ENCODE results near the gene TBCCD1. TPM values are rescaled to one million over a fixed set of nuclear protein-coding genes. Genes with fewer than 3 reads are reported as not detected.

TBCCD1 gene
- total and polyA plus RNA-seq, 2 experiments from 2014 or later = 5.8 to 16.7 TPM

DNA sequence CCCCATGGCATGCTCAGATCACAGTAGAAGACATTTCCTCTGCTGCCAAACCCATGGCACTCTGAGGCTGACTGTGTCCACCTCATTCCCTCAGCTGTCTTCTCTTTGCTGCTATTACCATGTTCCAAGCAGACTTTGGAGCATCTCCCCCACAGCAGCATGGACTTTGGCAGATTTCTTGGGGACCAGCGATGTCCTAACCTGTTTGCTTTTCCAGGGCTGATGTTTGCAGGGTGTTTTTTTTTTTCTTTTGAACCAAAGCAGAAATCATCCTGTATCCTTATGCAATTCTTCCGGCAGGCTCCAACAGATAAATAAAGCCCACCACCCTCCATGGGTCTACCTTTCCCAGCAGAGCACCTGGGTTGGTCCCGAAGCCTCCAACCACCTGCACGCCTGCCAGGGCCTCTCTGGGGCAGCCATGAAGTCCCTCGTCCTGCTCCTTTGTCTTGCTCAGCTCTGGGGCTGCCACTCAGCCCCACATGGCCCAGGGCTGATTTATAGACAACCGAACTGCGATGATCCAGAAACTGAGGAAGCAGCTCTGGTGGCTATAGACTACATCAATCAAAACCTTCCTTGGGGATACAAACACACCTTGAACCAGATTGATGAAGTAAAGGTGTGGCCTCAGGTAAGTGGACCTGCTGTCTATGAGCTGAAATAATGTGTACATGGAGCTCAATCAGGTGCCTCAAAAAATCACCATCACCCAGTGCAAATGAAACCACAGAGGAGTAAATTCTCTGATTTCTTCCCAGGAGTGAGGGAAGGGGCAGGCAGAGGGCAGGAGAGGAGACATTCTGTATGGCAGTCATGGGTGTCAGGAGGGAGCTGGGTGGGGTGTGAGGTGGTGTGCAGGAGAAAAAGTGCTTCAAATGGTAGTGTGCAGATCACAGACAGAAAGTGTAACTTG, 45.8 kb upstream of the TBCCD1 start, which contains the start of gene AHSG:
Gene AHSG (plus strand): TSS at position 340 of the 916 bp plus-strand sequence. CDS start 82 bp downstream, at position 422.
- ATAC-seq (no peak), DNase-seq (ENCODE audit: low spot score) (no peak)
- Histone ChIP-seq H3K4me2 (no peak within 1 kb of the TSS), H3F3A (replicated peaks; ENCODE audit: low read depth) (no peaks in the 10 kb centered on the region), H4K20me1 (replicated peaks; ENCODE audit: insufficient read depth) (no peaks in the 10 kb centered on the region), H3K9me2 (ENCODE audit: insufficient read depth) (no peaks in the 10 kb centered on the region), H3K4me3 (no peak within 1 kb of the TSS), H2AFZ (no peak within 1 kb of the TSS), H3K36me3 (ENCODE audit: insufficient read depth) (no peaks in the 10 kb centered on the region), H3K27me3 (ENCODE audit: insufficient read depth) (peaks cover 5% of the 10 kb centered on the region; the same call in 1 of the 2 replicates), H3K79me2 (replicated peaks; ENCODE audit: insufficient read depth) (no peaks in the 10 kb centered on the region), H3K4me1 (ENCODE audit: insufficient read depth) (peaks cover 11% of the 10 kb centered on the region), H3K27ac (ENCODE audit: low read depth) (no peak within 1 kb of the TSS)
- TF ChIP-seq EZH2 (IDR thresholded peaks at IDR 0.05; ENCODE audit: low read depth, unreplicated experiment) (no peak), CREB1 (CRISPR knock-in tag; IDR thresholded peaks at IDR 0.05; ENCODE audit: low read depth) (no peak)
- TF ChIP-seq, protein P1, sequence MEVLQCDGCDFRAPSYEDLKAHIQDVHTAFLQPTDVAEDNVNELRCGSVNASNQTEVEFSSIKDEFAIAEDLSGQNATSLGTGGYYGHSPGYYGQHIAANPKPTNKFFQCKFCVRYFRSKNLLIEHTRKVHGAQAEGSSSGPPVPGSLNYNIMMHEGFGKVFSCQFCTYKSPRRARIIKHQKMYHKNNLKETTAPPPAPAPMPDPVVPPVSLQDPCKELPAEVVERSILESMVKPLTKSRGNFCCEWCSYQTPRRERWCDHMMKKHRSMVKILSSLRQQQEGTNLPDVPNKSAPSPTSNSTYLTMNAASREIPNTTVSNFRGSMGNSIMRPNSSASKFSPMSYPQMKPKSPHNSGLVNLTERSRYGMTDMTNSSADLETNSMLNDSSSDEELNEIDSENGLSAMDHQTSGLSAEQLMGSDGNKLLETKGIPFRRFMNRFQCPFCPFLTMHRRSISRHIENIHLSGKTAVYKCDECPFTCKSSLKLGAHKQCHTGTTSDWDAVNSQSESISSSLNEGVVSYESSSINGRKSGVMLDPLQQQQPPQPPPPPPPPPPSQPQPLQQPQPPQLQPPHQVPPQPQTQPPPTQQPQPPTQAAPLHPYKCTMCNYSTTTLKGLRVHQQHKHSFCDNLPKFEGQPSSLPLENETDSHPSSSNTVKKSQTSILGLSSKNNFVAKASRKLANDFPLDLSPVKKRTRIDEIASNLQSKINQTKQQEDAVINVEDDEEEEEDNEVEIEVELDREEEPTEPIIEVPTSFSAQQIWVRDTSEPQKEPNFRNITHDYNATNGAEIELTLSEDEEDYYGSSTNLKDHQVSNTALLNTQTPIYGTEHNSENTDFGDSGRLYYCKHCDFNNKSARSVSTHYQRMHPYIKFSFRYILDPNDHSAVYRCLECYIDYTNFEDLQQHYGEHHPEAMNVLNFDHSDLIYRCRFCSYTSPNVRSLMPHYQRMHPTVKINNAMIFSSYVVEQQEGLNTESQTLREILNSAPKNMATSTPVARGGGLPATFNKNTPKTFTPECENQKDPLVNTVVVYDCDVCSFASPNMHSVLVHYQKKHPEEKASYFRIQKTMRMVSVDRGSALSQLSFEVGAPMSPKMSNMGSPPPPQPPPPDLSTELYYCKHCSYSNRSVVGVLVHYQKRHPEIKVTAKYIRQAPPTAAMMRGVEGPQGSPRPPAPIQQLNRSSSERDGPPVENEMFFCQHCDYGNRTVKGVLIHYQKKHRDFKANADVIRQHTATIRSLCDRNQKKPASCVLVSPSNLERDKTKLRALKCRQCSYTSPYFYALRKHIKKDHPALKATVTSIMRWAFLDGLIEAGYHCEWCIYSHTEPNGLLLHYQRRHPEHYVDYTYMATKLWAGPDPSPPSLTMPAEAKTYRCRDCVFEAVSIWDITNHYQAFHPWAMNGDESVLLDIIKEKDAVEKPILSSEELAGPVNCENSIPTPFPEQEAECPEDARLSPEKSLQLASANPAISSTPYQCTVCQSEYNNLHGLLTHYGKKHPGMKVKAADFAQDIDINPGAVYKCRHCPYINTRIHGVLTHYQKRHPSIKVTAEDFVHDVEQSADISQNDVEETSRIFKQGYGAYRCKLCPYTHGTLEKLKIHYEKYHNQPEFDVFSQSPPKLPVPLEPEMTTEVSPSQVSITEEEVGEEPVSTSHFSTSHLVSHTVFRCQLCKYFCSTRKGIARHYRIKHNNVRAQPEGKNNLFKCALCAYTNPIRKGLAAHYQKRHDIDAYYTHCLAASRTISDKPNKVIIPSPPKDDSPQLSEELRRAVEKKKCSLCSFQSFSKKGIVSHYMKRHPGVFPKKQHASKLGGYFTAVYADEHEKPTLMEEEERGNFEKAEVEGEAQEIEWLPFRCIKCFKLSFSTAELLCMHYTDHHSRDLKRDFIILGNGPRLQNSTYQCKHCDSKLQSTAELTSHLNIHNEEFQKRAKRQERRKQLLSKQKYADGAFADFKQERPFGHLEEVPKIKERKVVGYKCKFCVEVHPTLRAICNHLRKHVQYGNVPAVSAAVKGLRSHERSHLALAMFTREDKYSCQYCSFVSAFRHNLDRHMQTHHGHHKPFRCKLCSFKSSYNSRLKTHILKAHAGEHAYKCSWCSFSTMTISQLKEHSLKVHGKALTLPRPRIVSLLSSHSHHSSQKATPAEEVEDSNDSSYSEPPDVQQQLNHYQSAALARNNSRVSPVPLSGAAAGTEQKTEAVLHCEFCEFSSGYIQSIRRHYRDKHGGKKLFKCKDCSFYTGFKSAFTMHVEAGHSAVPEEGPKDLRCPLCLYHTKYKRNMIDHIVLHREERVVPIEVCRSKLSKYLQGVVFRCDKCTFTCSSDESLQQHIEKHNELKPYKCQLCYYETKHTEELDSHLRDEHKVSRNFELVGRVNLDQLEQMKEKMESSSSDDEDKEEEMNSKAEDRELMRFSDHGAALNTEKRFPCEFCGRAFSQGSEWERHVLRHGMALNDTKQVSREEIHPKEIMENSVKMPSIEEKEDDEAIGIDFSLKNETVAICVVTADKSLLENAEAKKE (CRISPR knock-in tag; IDR thresholded peaks at IDR 0.05) = no peak
- H3K36me3 Mint-ChIP-seq (ENCODE audit: low read depth) = no peaks in the 10 kb centered on the region
- peaks cover 10% of the 10 kb centered on the region for H3K27me3 Mint-ChIP-seq (ENCODE audit: insufficient read depth, low read depth, poor library complexity)
- no peak within 1 kb of the TSS for H3K4me3 Mint-ChIP-seq
- H3K9me3 Mint-ChIP-seq = peaks cover 3% of the 10 kb centered on the region; the same call in 1 of the 3 replicates
- peaks cover 13% of the 10 kb centered on the region for H3K4me1 Mint-ChIP-seq
- H3K27ac Mint-ChIP-seq = no peak within 1 kb of the TSS

DNA sequence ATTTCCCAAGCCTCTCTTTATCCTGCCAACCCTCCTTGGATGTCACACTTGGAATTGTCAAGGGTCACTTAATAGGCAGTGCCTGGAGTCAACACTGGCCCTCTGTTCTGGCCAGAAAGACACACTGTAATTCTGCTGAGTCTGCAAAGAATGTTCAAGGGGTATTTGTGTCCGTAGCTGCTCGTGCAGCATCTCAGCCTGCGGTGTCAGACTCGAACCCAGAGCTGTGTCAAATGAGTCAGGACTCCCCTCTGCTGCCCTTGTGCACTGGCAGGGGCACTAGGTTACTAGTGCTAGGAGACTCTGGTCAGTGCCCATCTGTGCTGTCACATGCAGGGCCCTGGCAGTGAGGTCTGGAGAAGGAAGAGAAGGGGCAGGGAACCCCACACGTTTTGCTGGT, 44.9 kb upstream of the TBCCD1 start:
- H3K4me3 ChIP-seq = no peak overlapping the region
- no peaks in the 10 kb centered on the region for H3K36me3 Mint-ChIP-seq (ENCODE audit: low read depth)
- no peak overlapping the region for H3K4me3 Mint-ChIP-seq
- H3K27ac ChIP-seq (ENCODE audit: low read depth) = no peak overlapping the region
- H3F3A ChIP-seq (replicated peaks; ENCODE audit: low read depth) = no peaks in the 10 kb centered on the region
- H3K4me1 Mint-ChIP-seq = peaks cover 7% of the 10 kb centered on the region
- H3K4me2 ChIP-seq = no peak overlapping the region
- peaks cover 6% of the 10 kb centered on the region; the same call in 1 of the 2 replicates for H3K4me1 ChIP-seq (ENCODE audit: insufficient read depth)
- no peaks in the 10 kb centered on the region for H3K9me2 ChIP-seq (ENCODE audit: insufficient read depth)
- H3K9me3 Mint-ChIP-seq = peaks cover 3% of the 10 kb centered on the region; the same call in 1 of the 3 replicates
- H3K79me2 ChIP-seq (replicated peaks; ENCODE audit: insufficient read depth) = no peaks in the 10 kb centered on the region
- no peak overlapping the region for H2AFZ ChIP-seq
- ATAC-seq = no peak
- no peaks in the 10 kb centered on the region for H3K27me3 ChIP-seq (ENCODE audit: insufficient read depth)
- peaks cover 6% of the 10 kb centered on the region for H3K27me3 Mint-ChIP-seq (ENCODE audit: insufficient read depth, low read depth, poor library complexity)
- no peak overlapping the region for H3K27ac Mint-ChIP-seq
- H4K20me1 ChIP-seq (replicated peaks; ENCODE audit: insufficient read depth) = no peaks in the 10 kb centered on the region
- H3K36me3 ChIP-seq (ENCODE audit: insufficient read depth) = no peaks in the 10 kb centered on the region
- DNase-seq (ENCODE audit: low spot score) = no peak
- TF ChIP-seq ZNF114 (CRISPR knock-in tag; IDR thresholded peaks at IDR 0.05) = no peak
- TF ChIP-seq EZH2phosphoT487 (IDR thresholded peaks at IDR 0.05; ENCODE audit: unreplicated experiment) = no peak
- TF ChIP-seq STAT1 (IDR thresholded peaks at IDR 0.05; ENCODE audit: unreplicated experiment) = no peak
- TF ChIP-seq, protein P2, sequence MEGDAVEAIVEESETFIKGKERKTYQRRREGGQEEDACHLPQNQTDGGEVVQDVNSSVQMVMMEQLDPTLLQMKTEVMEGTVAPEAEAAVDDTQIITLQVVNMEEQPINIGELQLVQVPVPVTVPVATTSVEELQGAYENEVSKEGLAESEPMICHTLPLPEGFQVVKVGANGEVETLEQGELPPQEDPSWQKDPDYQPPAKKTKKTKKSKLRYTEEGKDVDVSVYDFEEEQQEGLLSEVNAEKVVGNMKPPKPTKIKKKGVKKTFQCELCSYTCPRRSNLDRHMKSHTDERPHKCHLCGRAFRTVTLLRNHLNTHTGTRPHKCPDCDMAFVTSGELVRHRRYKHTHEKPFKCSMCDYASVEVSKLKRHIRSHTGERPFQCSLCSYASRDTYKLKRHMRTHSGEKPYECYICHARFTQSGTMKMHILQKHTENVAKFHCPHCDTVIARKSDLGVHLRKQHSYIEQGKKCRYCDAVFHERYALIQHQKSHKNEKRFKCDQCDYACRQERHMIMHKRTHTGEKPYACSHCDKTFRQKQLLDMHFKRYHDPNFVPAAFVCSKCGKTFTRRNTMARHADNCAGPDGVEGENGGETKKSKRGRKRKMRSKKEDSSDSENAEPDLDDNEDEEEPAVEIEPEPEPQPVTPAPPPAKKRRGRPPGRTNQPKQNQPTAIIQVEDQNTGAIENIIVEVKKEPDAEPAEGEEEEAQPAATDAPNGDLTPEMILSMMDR (conservative IDR thresholded peaks at IDR 0.05; ENCODE audit: low read depth in 2 of 2) = no peak

Measured in GM23338 (cell line).